BE2C (cell line): ENCODE results near the gene ESRRA.
A peak's percentile ranks its signal among the peaks of the same experiment; 100 is the strongest.

Experiments used
- DNase-seq: peaks from one replicate; pipeline ENCODE4 v3.0.0-alpha.2; 2020
- H3K27me3 ChIP-seq: fragments of 250-450 bp; sonication (Bioruptor Pico); 2 replicates; pipeline ENCODE4 v1.5.1; 2020; ENCODE audit warnings: mild to moderate bottlenecking
- H3K36me3 ChIP-seq: fragments of 250-450 bp; sonication (Bioruptor Pico); 2 replicates; pipeline ENCODE4 v1.5.1; 2020; ENCODE audit warnings: mild to moderate bottlenecking
- H3K4me1 ChIP-seq: fragments of 250-450 bp; sonication (Bioruptor Pico); 2 replicates; pipeline ENCODE4 v1.5.1; 2020
- H3K4me3 ChIP-seq: 2 replicates; pipeline ENCODE4 v1.5.1; 2011; ENCODE audit warnings: low read depth, low read length
- H3K9me3 ChIP-seq: fragments of 250-450 bp; sonication (Bioruptor Pico); 2 replicates; pipeline ENCODE4 v1.5.1; 2020
- TF ChIP-seq, protein P1 (sequence below): IDR thresholded peaks from 2 replicates; pipeline ENCODE4 v1.5.1; 2012; ENCODE audit warnings: mild to moderate bottlenecking, low read depth, low read length

Gene ESRRA

DNA sequence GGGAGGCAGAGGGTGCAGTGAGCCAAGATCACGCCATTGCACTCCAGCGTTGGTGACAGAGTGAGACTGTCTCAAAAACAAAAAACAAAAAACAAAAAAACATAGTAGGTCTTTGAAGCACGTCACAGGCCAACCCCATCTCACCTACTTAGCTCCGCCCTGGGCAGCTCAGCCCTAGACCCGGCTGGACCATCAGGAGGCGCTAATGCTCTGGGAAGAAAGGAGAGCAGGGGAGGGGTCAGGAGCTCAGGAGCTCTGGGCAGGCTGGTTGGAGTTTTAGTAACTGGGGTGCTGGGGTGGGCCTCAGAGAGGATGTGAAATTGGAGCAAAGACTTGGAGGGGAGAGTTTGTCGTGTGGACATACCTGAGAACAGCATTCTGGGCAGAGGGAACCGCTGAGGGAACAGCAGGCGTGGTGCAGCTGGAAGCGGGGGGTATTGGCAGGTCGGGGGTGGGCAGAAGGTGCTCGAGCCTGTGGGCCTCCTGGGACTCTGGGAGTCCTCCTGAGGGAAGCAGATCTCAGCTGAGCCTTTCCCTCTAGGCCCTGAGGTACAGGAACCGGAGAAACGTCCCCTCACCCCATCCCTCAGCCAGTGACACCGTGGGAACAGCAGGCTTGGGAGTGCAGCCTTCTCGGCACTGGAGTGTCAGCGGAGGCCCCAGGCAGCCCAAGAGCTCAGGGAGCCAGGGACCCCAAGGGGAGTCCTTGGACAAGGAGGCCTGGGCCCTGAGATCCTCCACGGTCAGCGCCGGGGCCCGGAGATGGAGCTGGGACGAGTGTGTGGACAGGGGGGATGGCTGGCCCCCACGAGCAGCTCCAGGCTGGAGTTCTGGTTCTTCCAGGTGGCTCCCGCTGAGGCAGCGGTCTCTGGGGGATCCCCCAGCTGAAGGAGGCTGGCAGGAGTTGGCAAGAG, 51.4 kb downstream of the ESRRA start:
- peak; percentile 62 for DNase-seq
- H3K4me1 ChIP-seq: peaks cover 4% of the 10 kb centered on the region; the same call in 1 of the 2 replicates

DNA sequence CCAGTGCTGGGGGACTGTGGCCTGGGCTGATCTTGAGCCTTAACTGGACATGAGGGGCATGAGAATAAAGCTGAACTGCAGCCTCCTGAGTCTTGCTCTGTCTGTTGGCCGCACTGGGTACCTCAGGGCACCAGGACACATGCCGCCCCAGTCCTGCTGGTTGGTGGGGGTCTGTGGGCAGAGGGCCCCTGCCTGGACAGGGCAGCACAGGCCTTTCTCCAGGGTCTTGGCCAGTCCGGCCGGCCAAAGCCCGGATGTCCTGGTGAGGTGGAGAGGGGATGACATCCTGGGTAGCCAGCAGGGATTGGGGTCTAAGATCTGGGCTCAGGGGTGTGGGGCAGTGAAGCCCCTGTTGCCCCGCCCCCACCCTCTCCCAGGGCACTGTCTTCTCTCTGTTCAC, 52.1 kb downstream of the ESRRA start:
- no peak overlapping the region for H3K4me3 ChIP-seq
- no peak for DNase-seq
- peaks cover 4% of the 10 kb centered on the region; the same call in 1 of the 2 replicates for H3K4me1 ChIP-seq
- TF ChIP-seq, protein P1, sequence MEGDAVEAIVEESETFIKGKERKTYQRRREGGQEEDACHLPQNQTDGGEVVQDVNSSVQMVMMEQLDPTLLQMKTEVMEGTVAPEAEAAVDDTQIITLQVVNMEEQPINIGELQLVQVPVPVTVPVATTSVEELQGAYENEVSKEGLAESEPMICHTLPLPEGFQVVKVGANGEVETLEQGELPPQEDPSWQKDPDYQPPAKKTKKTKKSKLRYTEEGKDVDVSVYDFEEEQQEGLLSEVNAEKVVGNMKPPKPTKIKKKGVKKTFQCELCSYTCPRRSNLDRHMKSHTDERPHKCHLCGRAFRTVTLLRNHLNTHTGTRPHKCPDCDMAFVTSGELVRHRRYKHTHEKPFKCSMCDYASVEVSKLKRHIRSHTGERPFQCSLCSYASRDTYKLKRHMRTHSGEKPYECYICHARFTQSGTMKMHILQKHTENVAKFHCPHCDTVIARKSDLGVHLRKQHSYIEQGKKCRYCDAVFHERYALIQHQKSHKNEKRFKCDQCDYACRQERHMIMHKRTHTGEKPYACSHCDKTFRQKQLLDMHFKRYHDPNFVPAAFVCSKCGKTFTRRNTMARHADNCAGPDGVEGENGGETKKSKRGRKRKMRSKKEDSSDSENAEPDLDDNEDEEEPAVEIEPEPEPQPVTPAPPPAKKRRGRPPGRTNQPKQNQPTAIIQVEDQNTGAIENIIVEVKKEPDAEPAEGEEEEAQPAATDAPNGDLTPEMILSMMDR: no peak
- no peaks in the 10 kb centered on the region for H3K27me3 ChIP-seq
- H3K36me3 ChIP-seq: no peaks in the 10 kb centered on the region
- H3K9me3 ChIP-seq: no peaks in the 10 kb centered on the region

More for the DNA sequence above, 51.4 kb downstream of the ESRRA start:
- Histone ChIP-seq H3K27me3 (no peaks in the 10 kb centered on the region), H3K4me3 (no peak overlapping the region), H3K9me3 (no peaks in the 10 kb centered on the region), H3K36me3 (no peaks in the 10 kb centered on the region)
- TF ChIP-seq, protein P1: peak; percentile 53

DNA sequence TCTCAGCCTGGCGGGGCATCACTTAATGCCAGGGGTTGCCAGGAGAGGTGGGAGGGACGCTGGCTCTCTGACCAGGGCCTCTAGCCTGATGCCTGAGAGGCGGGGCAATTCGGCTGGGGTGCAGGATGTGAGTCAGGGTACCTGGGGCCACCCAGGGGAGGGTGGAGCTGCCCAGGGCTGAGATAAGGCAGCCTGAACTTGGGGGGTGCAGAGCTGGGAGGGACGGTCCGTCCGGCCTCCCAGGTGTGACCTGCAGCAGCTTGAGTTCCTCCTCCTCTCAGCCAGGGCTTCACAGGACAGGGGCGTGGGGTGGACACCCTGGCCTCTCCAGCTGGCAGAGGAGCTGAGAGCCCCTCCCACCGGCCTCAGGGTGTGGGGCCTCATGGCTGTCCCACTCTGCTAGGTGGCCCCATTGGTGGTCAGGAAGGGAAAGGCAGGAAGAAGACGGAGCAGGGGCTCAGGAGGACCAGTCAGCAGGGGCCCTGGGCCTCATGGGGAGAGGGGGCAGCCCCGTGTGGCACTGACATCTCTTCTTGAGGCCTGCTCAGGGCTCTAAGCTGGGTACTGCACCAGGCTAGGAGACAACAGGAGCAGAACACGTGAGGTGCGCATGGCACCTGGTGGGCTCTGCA, 52.7 kb downstream of the ESRRA start:
- Histone ChIP-seq H3K27me3 (no peaks in the 10 kb centered on the region), H3K4me1 (peaks cover 4% of the 10 kb centered on the region; the same call in 1 of the 2 replicates), H3K4me3 (no peak overlapping the region; the same call in none of the 2 replicates), H3K9me3 (no peaks in the 10 kb centered on the region), H3K36me3 (no peaks in the 10 kb centered on the region)
- peak; percentile 8 for DNase-seq
- TF ChIP-seq, protein P1: no peak

DNA sequence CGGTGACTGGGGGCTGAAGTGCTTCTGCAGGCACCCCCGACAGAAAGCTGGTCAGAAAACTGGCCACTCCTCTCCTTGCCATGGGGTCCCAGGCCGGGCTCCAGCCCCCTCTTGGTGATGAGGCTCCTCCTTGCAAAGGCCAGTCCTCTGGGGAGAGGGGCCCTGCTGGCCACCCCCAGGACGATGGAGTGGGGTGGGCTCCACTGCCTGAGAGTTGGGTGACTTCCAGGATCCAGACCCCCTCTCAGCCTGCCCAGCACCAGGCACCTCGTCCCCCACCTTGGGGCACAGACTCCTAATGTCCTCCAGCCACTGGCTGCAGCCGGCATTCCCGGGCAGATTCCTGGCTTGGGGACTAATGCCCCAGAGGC, 53.2 kb downstream of the ESRRA start:
- no peaks in the 10 kb centered on the region for H3K27me3 ChIP-seq
- H3K36me3 ChIP-seq: no peaks in the 10 kb centered on the region
- peak overlapping the region; percentile 54 for H3K4me3 ChIP-seq
- no peak for DNase-seq
- peaks cover 4% of the 10 kb centered on the region; the same call in 1 of the 2 replicates for H3K4me1 ChIP-seq
- no peaks in the 10 kb centered on the region for H3K9me3 ChIP-seq
- TF ChIP-seq, protein P1: no peak

DNA sequence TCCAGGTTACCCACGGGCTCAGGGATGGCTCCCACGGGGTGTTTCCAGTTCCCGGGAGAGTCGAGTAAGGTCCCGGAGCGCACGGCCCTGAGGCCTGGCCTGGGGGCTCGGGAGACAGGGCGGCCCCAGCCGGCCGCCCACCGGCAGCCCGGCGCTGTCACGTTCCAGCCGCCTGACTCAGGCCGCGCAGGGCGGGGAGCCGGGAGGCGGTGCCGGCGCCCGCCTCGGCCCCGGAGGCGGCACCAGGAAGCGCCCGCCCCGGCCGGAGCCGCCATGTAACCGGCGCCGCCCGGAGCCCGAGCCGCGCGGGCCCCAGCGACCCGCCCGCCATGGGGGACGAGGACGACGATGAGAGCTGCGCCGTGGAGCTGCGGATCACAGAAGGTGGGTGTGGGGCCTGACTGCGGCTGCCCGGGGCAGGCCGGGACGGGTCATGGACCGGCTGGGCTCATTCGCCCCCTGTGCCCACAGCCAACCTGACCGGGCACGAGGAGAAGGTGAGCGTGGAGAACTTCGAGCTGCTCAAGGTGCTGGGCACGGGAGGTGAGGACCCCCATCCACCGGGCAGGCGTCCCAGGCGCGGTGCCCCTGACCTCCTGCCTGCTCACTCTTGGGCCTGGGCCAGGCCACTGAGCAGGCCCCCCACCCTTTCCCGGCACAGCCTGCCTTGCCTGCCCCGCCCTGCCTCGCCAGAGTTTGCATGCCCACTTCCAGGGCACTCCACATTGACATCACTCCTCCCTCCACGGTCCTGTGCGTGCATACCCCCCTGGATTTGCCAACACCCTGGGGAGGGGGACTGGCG, 53.8 kb downstream of the ESRRA start, which contains the start of gene RPS6KA4:
Gene RPS6KA4, plus strand, starts transcription at position 256 of the 805 bp plus-strand sequence. Its CDS starts 74 bp downstream, at position 330.
- TF ChIP-seq, protein P1: no peak
- Histone ChIP-seq H3K9me3 (no peaks in the 10 kb centered on the region), H3K36me3 (no peaks in the 10 kb centered on the region), H3K4me1 (peaks cover 4% of the 10 kb centered on the region; the same call in 1 of the 2 replicates), H3K4me3 (peak within 1 kb of the TSS; percentile 63), H3K27me3 (no peaks in the 10 kb centered on the region)
- DNase-seq: peak; percentile 46
